NCI-H1930 (cell line): ENCODE measurements around the gene ANAPC5.
"Not testable (repeated sequence)": the region's sequence is repeated elsewhere in the genome, so short reads cannot be mapped to it uniquely, and the experiment has no call there.

ENCODE experiments used
- DNase-seq, 2 experiments: peaks; one replicate each; lab custom pipeline; 2025; lab: John Stamatoyannopoulos, UW

Gene ANAPC5

GRCh38 chr12:121284551-121285390, 67.4 kb downstream of the ANAPC5 start:
- DNase-seq = no peak

GRCh38 chr12:121283841-121284240, 68.4 kb downstream of the ANAPC5 start:
- DNase-seq = no peak

DNA sequence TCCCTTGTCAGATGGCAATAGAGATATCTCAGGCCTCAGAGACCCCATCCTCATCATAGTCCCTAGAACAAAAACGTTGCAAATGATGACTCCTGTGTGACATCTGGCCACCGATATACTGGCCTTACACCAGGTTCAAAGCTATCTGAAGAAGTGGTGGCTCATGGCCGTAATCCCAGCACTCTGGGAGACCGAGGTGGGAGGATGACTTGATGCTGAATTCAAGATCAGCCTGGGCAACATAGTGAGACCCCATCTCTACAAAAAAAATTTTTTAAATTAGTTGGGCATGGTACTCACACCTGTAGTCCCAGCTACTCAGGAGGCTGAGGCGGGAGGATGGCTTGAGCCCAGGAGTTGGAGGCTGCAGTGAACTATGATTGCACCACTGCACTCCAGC, 68.8 kb downstream of the ANAPC5 start:
- no peak for DNase-seq

- DNase-seq = not testable (repeated sequence)
Measured at GRCh38 chr12:121282910-121283309, 69.3 kb downstream of the ANAPC5 start.

GRCh38 chr12:121282072-121282742, 70.0 kb downstream of the ANAPC5 start:
- DNase-seq = no peak

- DNase-seq = not testable (repeated sequence)
Measured at GRCh38 chr12:121281116-121281515, 71.1 kb downstream of the ANAPC5 start.

GRCh38 chr12:121280531-121280930, 71.7 kb downstream of the ANAPC5 start:
- not testable (repeated sequence) for DNase-seq

- DNase-seq = no peak
Measured at GRCh38 chr12:121279507-121279915, 72.7 kb downstream of the ANAPC5 start.

- no peak for DNase-seq
Measured at GRCh38 chr12:121279071-121279375, 73.2 kb downstream of the ANAPC5 start.

- DNase-seq = no peak
Measured at GRCh38 chr12:121278169-121279070, 73.8 kb downstream of the ANAPC5 start.

GRCh38 chr12:121277374-121277759, 74.8 kb downstream of the ANAPC5 start:
- DNase-seq = no peak

GRCh38 chr12:121274036-121274763, 78.0 kb downstream of the ANAPC5 start:
- no peak for DNase-seq

DNA sequence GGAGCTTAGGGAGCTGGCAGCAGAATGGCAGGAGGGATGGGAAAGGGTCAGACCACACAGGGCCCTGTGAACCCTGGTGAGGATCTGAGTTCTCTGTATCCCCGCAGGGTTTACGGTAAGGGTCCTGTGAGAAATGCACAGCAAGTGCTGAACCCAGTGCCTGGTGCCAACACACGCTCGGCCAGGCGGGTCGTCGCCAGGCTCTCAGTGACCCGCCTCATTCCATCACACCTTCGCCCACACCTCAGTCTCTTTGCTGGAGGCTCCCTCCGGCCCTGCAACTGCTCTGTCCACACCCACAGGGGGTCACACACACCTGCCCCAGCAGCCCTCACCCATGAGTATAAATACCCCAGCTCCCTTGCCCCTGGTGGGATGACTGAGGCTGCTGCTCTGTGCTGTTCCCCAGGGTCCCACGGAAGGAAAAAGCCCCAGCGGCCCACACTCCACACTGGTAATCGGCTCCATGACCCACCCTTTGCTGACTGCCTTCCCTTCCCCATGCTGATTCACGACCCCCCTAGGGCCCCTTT, 78.8 kb downstream of the ANAPC5 start:
- no peak for DNase-seq

- DNase-seq = no peak
Measured at GRCh38 chr12:121267822-121268221, 84.4 kb downstream of the ANAPC5 start.

GRCh38 chr12:121264951-121265515, 87.2 kb downstream of the ANAPC5 start:
- no peak for DNase-seq

DNA sequence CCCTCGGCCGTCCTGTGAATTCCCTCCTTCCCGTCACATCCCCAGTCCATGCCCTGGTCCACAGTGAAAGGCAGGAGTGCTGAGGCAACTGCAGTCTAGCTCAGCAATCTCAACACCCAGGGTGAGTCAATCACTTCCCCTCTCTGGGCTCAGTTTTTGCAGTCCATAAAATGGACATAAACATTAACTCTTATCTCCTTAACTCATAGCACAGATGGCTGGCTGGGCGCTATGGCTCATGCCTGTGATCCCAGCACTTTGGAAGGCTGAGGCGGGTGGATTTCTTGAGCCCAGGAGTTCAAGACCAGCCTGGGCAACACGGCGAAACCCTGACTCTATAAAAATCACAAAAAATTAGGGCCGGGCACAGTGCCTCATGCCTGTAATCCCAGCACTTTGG, 88.1 kb downstream of the ANAPC5 start:
- no peak for DNase-seq

DNA sequence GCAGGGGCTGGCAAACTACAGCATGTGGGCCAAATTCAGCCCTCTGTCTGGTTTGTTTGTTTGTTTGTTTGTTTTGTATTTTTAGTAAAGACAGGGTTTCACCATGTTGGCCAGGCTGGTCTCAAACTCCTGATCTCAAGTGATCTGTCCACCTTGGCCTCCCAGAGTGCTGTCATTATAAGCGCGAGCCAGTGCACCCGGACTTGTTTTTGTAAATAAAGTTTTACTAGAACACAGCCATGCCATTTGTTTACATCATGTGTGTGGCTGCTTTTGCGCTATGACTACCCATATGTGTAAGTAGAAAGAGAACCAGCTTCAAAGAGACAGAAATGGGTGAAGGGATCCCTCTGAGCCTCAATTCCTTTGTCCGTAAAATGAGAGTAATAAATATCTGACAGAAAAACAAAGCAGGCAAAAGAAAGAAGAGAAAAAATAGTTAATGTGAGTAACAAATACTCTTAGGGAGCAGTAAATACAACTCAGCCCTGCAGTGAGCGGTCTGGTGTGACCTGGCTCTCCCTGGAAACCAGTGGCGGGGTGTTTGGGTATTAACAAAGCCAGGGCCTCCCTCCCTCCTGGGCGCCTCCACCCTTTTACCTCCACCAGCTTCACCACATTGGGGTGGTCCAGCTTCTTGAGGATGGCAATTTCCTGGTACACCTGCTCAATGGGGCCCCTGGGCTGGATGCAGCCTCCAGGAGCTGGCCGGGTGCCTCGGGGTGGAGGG, 88.8 kb downstream of the ANAPC5 start:
- no peak for DNase-seq

- DNase-seq = no peak
Measured at GRCh38 chr12:121261398-121261797, 90.8 kb downstream of the ANAPC5 start.

DNA sequence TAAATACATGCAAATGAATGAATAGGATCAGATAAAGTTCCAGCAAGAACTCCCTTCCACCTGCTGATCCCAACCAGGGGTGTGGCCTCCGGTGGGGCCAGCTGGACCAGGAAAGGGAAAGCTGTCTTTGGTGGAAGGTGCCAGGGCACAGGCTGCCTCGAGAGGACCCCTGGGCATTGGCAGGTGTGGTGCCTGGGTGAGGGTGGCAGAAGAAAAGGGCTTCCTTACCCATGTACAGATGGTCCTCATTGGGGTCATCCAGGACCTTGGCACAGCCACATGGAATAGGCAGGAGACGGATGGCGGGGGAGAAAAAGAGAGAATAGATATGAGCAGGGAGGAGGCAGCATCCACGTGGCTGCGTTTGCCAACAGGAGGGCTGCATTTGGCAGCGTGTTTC, 92.1 kb downstream of the ANAPC5 start:
- no peak for DNase-seq

DNA sequence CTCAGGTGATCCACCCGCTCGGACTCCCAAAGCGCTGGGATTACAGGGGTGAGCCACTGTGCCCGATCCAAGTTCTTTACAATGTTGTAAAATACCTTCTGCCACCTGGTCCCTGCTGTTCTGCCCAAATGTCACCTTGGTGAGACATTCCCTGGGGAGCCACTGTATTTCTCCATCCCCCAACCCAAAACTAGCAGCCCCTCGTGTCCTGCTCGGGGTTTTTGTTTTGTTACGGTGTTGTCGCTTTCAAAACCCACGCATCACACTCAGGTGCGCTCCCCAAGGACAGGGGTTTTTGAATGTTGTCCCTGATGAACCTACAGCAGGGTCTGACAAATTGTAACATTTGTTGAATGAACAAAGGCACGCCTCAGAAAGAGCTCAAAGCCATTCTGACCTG, 93.1 kb downstream of the ANAPC5 start:
- no peak for DNase-seq
